Left ventricle myocardium inferior (tissue), 1 donor: ENCODE data around the gene ACHE. TPM values are rescaled to one million over a fixed set of nuclear protein-coding genes. Genes with fewer than 3 reads are reported as not detected.

Experiments used
- DNase-seq: peaks from one replicate; pipeline ENCODE4 v3.0.0-alpha.2; 2020
- H3K27ac ChIP-seq: fragments of 200-600 bp; replicated peaks from 2 replicates; pipeline ENCODE4 v1.8.0; 2021
- H3K27me3 ChIP-seq: fragments of 200-600 bp; 2 replicates; pipeline ENCODE4 v1.8.0; 2021; ENCODE audit warnings: low read depth
- H3K36me3 ChIP-seq: fragments of 200-600 bp; 2 replicates; pipeline ENCODE4 v1.8.0; 2021
- H3K4me1 ChIP-seq: fragments of 200-600 bp; 2 replicates; pipeline ENCODE4 v1.8.0; 2021
- H3K4me3 ChIP-seq: fragments of 200-600 bp; 2 replicates; pipeline ENCODE4 v1.8.0; 2021; ENCODE audit warnings: mild to moderate bottlenecking, moderate library complexity
- H3K9me3 ChIP-seq: fragments of 200-600 bp; replicated peaks from 2 replicates; pipeline ENCODE4 v1.8.0; 2021
- CTCF ChIP-seq: fragments of 200-600 bp; IDR thresholded peaks from 2 replicates; pipeline ENCODE4 v1.8.0; 2021; ENCODE audit warnings: antibody characterized with exemption, mild to moderate bottlenecking, borderline replicate concordance
- intact Hi-C: fragments of 100-400 bp; cut with micrococcal nuclease; formaldehyde crosslinking; loops from one replicate; pipeline ENCODE4 v1.11.0; 2022
- total RNA-seq: library from RNA; stranded (reverse); fragmentation: NEBNext Ultra II Directional; extraction: Animal tissue kit (Norgen Biotek cat#: 25700); gene quantifications from one replicate; pipeline ENCODE4 v1.2.1, GENCODE V29; 2021
- donor health status: DM: no; HTN: yes; CAD: no; lungs with severe emphysema.

ACHE gene
- total RNA-seq, 1 donor from 2014 or later: 0.49 TPM

- Histone ChIP-seq H3K4me3 (no peak overlapping the region), H3K27ac (peak overlapping the region; percentile 61), H3K4me1 (peaks cover 55% of the 10 kb centered on the region), H3K36me3 (peaks cover 74% of the 10 kb centered on the region), H3K9me3 (no peaks in the 10 kb centered on the region), H3K27me3 (no peaks in the 10 kb centered on the region)
- no peak for TF ChIP-seq CTCF
- no peak for DNase-seq
- intact Hi-C loops: no loop called here
Measured at GRCh38 chr7:100879685-100880261, 15.9 kb downstream of the ACHE start.

- no peaks in the 10 kb centered on the region for H3K9me3 ChIP-seq
- H3K27me3 ChIP-seq: no peaks in the 10 kb centered on the region
- peaks cover 64% of the 10 kb centered on the region for H3K36me3 ChIP-seq
- H3K4me3 ChIP-seq: no peak overlapping the region
- H3K27ac ChIP-seq: no peak overlapping the region
- intact Hi-C loops: no loop called here
- TF ChIP-seq CTCF: no peak
- H3K4me1 ChIP-seq: peaks cover 62% of the 10 kb centered on the region
- DNase-seq: no peak
Measured at GRCh38 chr7:100878685-100879084, 17.0 kb downstream of the ACHE start.

- no peaks in the 10 kb centered on the region for H3K9me3 ChIP-seq
- no peak for TF ChIP-seq CTCF
- H3K27me3 ChIP-seq: no peaks in the 10 kb centered on the region
- no peak overlapping the region for H3K4me3 ChIP-seq
- intact Hi-C loops: no loop called here
- peaks cover 64% of the 10 kb centered on the region for H3K36me3 ChIP-seq
- DNase-seq: no peak
- no peak overlapping the region for H3K27ac ChIP-seq
- H3K4me1 ChIP-seq: peaks cover 62% of the 10 kb centered on the region
Measured at GRCh38 chr7:100878013-100878412, 17.7 kb downstream of the ACHE start.

GRCh38 chr7:100875356-100875751, 20.3 kb downstream of the ACHE start:
- intact Hi-C loops: no loop called here
- H3K27ac ChIP-seq: peak overlapping the region; percentile 92
- no peak for TF ChIP-seq CTCF
- peaks cover 61% of the 10 kb centered on the region for H3K4me1 ChIP-seq
- H3K27me3 ChIP-seq: no peaks in the 10 kb centered on the region
- H3K36me3 ChIP-seq: peaks cover 67% of the 10 kb centered on the region
- peak overlapping the region; percentile 96 for H3K4me3 ChIP-seq
- DNase-seq: peak; percentile 45
- no peaks in the 10 kb centered on the region for H3K9me3 ChIP-seq

GRCh38 chr7:100874577-100875355, 20.9 kb downstream of the ACHE start, which contains the start of gene SRRT:
Gene SRRT (plus strand): TSS chr7:100875103. CDS start chr7:100875591, 488 bp downstream.
- peaks cover 72% of the 10 kb centered on the region for H3K36me3 ChIP-seq
- intact Hi-C loops: no loop called here
- TF ChIP-seq CTCF: peak; percentile 70
- H3K27me3 ChIP-seq: no peaks in the 10 kb centered on the region
- H3K4me1 ChIP-seq: peaks cover 55% of the 10 kb centered on the region
- DNase-seq: peak; percentile 99
- peak within 1 kb of the TSS; percentile 96 for H3K4me3 ChIP-seq
- H3K27ac ChIP-seq: peak within 1 kb of the TSS; percentile 92
- H3K9me3 ChIP-seq: no peaks in the 10 kb centered on the region
